ENCODE data around the gene ANKS1B. TPM values are rescaled to one million over a fixed set of nuclear protein-coding genes. Genes with fewer than 3 reads are reported as not detected.

ANKS1B gene
- total and polyA plus RNA-seq, 7 donors = 1.0 to 57.3 (median 30.1) TPM; not detected in 1

- Histone ChIP-seq H3K4me3 (no peak overlapping the region), H3K9me3 (peaks cover 0 to 4% (median 1%) of the 10 kb centered on the region in 4 donors), H3K27ac (no peak overlapping the region), H3K36me3 (no peaks in the 10 kb centered on the region), H3K4me1 (no peaks in the 10 kb centered on the region), H3K27me3 (no peaks in the 10 kb centered on the region)
- whole genome bisulfite sequencing, 2 donors = 57 to 64% methylated on average over 2 of the region's 2 CpGs
- intact Hi-C loops (cut with DNase I) = no loop called here
- TF ChIP-seq POLR2AphosphoS5 (IDR thresholded peaks at IDR 0.05) = no peak
- TF ChIP-seq, protein P1, sequence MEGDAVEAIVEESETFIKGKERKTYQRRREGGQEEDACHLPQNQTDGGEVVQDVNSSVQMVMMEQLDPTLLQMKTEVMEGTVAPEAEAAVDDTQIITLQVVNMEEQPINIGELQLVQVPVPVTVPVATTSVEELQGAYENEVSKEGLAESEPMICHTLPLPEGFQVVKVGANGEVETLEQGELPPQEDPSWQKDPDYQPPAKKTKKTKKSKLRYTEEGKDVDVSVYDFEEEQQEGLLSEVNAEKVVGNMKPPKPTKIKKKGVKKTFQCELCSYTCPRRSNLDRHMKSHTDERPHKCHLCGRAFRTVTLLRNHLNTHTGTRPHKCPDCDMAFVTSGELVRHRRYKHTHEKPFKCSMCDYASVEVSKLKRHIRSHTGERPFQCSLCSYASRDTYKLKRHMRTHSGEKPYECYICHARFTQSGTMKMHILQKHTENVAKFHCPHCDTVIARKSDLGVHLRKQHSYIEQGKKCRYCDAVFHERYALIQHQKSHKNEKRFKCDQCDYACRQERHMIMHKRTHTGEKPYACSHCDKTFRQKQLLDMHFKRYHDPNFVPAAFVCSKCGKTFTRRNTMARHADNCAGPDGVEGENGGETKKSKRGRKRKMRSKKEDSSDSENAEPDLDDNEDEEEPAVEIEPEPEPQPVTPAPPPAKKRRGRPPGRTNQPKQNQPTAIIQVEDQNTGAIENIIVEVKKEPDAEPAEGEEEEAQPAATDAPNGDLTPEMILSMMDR (IDR thresholded peaks at IDR 0.05) = no peak
- TF ChIP-seq EP300 (IDR thresholded peaks at IDR 0.05) = no peak
- TF ChIP-seq POLR2A (IDR thresholded peaks at IDR 0.05) = no peak
- DNase-seq = no peak
Measured at GRCh38 chr12:99278899-99279298, 705.8 kb downstream of the ANKS1B start.

DNA sequence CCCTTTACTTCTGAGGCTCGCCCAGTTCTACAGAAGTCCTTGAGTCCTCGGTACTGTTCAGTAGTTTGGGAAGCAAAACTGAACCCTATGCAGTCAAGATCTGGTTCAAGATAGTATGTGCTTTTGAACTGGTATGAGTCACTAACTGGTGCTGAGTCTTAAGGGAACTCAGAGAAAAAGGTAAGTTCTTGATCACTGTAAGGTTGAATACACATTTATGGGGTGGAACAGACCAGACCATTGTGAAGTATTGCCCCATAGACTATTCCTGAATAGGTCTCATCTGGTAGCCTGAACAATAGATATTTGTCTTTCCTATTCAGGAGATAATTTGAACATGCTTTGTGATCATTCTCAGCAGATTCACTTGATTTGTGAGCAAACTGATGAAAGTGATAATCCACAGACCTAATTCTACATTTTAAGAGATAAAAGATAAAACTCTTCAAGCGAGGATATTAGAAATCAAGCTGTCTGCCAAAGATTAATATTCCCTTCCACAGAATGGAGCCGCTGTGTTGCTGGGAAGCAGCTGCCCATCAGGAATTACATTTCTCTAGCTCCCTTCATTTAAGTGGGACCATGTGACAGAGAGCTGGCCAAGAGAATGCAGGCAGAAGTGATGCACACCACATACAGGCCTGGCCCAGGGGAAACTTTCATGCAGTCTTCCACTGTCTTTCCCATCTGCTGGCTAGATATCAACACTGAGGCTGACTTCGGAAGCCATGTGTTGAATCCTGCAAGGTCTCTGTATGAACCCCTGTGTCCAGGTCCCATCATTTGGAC is 707.0 kb downstream of the ANKS1B start:
- Histone ChIP-seq H3K4me1 (no peaks in the 10 kb centered on the region), H3K4me3 (no peak overlapping the region), H3K27ac (no peak overlapping the region), H3K36me3 (no peaks in the 10 kb centered on the region), H3K27me3 (no peaks in the 10 kb centered on the region), H3K9me3 (peaks cover 0 to 4% (median 1%) of the 10 kb centered on the region in 4 donors)
- WGBS, 2 donors = 85 to 93% methylated on average over 5 of the region's 5 CpGs
- intact Hi-C loops (cut with DNase I) = no loop called here
- TF ChIP-seq POLR2A (IDR thresholded peaks at IDR 0.05) = no peak
- TF ChIP-seq EP300 (IDR thresholded peaks at IDR 0.05) = no peak
- TF ChIP-seq, protein P1 (IDR thresholded peaks at IDR 0.05) = no peak
- no peak for DNase-seq

GRCh38 chr12:99271071-99271470 is 713.7 kb downstream of the ANKS1B start:
- 63 to 68% methylated on average over 3 of the region's 3 CpGs for WGBS, 2 donors
- Histone ChIP-seq H3K9me3 (peaks cover 0 to under 1% (median 0%) of the 10 kb centered on the region in 4 donors), H3K27ac (no peak overlapping the region), H3K4me1 (no peaks in the 10 kb centered on the region), H3K4me3 (no peak overlapping the region), H3K36me3 (no peaks in the 10 kb centered on the region), H3K27me3 (no peaks in the 10 kb centered on the region)
- DNase-seq = no peak
- TF ChIP-seq POLR2A (IDR thresholded peaks at IDR 0.05) (no peak), EP300 (IDR thresholded peaks at IDR 0.05) (no peak)
- TF ChIP-seq, protein P1 (IDR thresholded peaks at IDR 0.05) = no peak
- intact Hi-C loops (cut with DNase I) = no loop called here

DNA sequence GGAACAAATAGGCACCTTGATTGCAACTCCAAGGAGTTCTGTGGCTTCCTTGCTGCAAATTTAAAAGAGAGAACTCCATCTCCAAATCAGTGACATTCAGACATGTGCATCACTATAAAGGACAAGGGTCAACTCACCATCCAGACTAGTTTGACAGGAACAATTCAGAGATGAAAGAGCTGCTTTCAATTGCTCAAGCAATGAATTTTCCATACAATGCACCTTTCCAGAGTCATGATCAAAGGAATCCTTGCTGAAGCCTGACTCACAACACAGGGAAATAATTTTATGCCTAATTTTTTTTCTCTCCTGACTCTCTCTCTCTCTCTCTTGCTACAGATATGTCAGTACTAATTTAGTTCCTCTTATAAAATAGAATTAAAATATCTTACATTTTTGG is 717.7 kb downstream of the ANKS1B start:
- no peak for TF ChIP-seq EP300 (IDR thresholded peaks at IDR 0.05)
- TF ChIP-seq, protein P1 (IDR thresholded peaks at IDR 0.05) = no peak
- no peak for TF ChIP-seq POLR2AphosphoS5 (IDR thresholded peaks at IDR 0.05)
- TF ChIP-seq POLR2A (IDR thresholded peaks at IDR 0.05) = no peak
- Histone ChIP-seq H3K27me3 (no peaks in the 10 kb centered on the region), H3K4me3 (no peak overlapping the region), H3K9me3 (peaks cover 0 to 2% (median 0%) of the 10 kb centered on the region in 4 donors), H3K27ac (no peak overlapping the region), H3K4me1 (no peaks in the 10 kb centered on the region), H3K36me3 (no peaks in the 10 kb centered on the region)
- intact Hi-C loops (cut with DNase I) = no loop called here
- DNase-seq = no peak
